Astrocyte of the spinal cord (primary cell): ENCODE data around the gene FLNA.

ENCODE experiments used
- DNase-seq: peaks from one replicate; pipeline ENCODE4 v3.0.0; 2011; ENCODE audit warnings: low read depth, low spot score
- H3K4me3 ChIP-seq: 2 replicates; pipeline ENCODE4 v1.5.1; 2011; ENCODE audit warnings: low read depth, mild to moderate bottlenecking, low read length, moderate library complexity
- CTCF ChIP-seq: IDR thresholded peaks from 2 replicates; pipeline ENCODE4 v1.5.1; 2012; ENCODE audit warnings: low read depth, mild to moderate bottlenecking, low read length, inconsistent platforms
- in situ Hi-C: cut with HindIII; loops from 2 replicates; pipeline ENCODE4 v1.10.0; 2017; ENCODE audit warnings: low sequenced_read_pairs

Gene FLNA, protein sequence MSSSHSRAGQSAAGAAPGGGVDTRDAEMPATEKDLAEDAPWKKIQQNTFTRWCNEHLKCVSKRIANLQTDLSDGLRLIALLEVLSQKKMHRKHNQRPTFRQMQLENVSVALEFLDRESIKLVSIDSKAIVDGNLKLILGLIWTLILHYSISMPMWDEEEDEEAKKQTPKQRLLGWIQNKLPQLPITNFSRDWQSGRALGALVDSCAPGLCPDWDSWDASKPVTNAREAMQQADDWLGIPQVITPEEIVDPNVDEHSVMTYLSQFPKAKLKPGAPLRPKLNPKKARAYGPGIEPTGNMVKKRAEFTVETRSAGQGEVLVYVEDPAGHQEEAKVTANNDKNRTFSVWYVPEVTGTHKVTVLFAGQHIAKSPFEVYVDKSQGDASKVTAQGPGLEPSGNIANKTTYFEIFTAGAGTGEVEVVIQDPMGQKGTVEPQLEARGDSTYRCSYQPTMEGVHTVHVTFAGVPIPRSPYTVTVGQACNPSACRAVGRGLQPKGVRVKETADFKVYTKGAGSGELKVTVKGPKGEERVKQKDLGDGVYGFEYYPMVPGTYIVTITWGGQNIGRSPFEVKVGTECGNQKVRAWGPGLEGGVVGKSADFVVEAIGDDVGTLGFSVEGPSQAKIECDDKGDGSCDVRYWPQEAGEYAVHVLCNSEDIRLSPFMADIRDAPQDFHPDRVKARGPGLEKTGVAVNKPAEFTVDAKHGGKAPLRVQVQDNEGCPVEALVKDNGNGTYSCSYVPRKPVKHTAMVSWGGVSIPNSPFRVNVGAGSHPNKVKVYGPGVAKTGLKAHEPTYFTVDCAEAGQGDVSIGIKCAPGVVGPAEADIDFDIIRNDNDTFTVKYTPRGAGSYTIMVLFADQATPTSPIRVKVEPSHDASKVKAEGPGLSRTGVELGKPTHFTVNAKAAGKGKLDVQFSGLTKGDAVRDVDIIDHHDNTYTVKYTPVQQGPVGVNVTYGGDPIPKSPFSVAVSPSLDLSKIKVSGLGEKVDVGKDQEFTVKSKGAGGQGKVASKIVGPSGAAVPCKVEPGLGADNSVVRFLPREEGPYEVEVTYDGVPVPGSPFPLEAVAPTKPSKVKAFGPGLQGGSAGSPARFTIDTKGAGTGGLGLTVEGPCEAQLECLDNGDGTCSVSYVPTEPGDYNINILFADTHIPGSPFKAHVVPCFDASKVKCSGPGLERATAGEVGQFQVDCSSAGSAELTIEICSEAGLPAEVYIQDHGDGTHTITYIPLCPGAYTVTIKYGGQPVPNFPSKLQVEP (N-terminal part only)

DNA sequence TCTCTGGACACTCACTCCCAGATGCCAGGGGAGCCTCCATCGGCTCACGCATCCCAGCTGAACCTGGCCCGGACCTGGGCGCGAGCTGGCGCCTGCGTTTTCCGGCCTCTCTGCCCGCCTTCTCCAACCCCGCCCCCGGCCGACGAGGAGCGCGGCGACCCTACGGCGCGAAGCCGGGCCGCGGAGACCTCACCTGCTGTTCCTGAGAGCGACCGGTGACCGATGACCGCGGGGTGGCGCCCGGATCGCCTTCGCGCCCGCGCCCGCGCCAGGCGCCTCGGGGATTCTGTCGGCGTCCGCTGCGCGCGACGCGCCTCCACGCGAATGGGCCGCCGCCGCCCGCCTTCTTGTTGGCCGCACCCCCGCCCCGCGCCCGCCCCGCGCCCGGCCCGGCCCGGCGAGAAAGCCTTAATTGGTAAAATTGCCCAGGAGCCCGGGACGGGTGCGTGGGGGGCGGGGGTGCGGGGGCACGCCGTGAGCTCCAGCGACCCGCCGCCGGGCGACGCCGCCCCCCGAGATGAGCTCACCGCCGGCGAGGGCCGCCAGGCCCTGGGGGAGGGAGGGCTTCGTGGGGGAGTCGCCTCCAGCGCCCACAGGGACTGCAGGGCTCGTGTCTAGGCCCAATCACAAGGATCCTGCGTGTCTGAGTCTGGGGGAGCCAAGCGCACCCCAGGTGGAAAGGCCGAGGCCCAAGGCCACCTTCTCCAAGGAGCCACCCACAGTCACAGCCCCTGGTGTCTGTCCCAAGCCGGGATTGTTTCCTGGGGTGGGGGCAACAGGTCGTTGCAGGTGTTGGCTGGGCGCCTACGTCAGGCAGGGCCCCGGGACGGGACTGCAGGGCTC is at the start of gene FLNA:
Gene FLNA (minus strand): TSS at position 322 of the 843 bp plus-strand sequence. CDS start 3,389 bp downstream, outside the sequence.
- in situ Hi-C loops = no loop called here
- TF ChIP-seq CTCF = no peak
- peak within 1 kb of the TSS; percentile 55 for H3K4me3 ChIP-seq
- no peak for DNase-seq

- no peak overlapping the region for H3K4me3 ChIP-seq
- no peak for DNase-seq
- in situ Hi-C loops = no loop called here
- TF ChIP-seq CTCF = no peak
These were observed 45.9 kb upstream of the FLNA start for GRCh38 chrX:154420402-154420756.

DNA sequence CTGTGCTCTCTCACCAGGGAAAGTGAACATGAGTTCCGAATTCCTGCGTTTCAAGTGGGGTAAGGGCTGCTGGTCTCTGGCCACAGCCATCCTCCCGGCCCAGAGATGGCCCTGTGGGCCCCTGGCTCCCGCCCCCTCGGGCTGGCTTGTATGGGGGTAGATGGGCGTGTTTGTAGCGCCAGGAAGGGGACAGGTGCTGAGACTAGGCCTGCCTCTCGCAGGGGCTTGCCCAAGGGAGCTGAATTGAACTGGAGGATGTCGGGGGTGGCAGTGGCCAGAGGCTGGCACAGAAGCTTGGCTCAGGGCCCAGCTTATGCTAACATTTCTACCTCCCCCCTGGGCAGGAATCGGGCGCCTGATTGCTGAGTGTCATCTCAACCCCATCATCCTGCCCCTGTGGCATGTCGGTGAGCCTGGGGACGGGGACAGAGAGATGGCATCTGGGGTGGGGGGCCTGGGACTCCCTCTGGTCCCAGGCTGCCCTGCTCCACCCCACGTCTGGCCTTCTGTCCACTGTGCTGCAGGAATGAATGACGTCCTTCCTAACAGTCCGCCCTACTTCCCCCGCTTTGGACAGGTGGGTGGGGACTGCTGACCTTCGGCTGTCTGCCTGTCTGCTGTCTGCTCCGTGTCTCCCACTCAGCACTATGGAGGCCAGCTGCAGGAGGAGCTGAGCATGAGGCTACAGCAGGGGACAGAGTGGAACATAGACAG is 45.4 kb upstream of the FLNA start:
- TF ChIP-seq CTCF = no peak
- no peak overlapping the region for H3K4me3 ChIP-seq
- in situ Hi-C loops = no loop called here
- DNase-seq = no peak

DNA sequence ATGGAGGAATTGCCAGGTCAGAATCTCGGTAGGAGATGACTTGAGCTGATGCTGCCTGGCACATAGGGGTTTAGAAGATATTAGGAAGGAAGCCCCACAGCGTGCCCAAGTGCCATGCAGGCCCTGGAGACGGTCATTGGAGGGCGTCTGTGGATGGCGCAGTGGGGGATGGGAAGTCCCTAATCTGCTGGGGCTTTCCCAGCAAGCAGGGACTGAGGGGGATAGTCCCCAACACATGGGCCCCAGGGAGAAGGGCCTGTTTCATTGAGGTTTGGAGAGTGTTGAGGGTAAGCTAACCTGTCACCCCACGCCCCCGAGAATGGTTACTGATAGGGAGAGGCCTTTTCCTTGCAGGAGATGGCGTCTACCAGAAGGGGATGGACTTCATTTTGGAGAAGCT is 44.8 kb upstream of the FLNA start:
- in situ Hi-C loops = no loop called here
- no peak overlapping the region for H3K4me3 ChIP-seq
- no peak for DNase-seq
- no peak for TF ChIP-seq CTCF

- no peak for TF ChIP-seq CTCF
- H3K4me3 ChIP-seq = no peak overlapping the region
- in situ Hi-C loops = no loop called here
- DNase-seq = no peak
These were observed 42.7 kb upstream of the FLNA start for GRCh38 chrX:154417157-154417556.
